Activated CD4-positive, alpha-beta T cell treated with anti-CD3 and anti-CD28 coated beads, Interleukin-2, Interleukin-4, amounts not matched to agents 100 ng/mL and 50 ng/mL, durations not matched to agents 16 hours and 8 hours (primary cell): Measurements from ENCODE around the gene CD93.

Source experiments
- DNase-seq: peaks from one replicate; pipeline ENCODE4 v3.0.0-alpha.2; 2020; ENCODE audit warnings: low spot score

Gene CD93

GRCh38 chr20:23120936-23121750 lies 35.0 kb upstream of the CD93 start:
- DNase-seq: no peak

- DNase-seq: no peak
Observed at GRCh38 chr20:23120261-23120660, 34.1 kb upstream of the CD93 start.

GRCh38 chr20:23119456-23120216 lies 33.5 kb upstream of the CD93 start:
- no peak for DNase-seq

GRCh38 chr20:23118766-23119165 lies 32.6 kb upstream of the CD93 start:
- DNase-seq: no peak

DNA sequence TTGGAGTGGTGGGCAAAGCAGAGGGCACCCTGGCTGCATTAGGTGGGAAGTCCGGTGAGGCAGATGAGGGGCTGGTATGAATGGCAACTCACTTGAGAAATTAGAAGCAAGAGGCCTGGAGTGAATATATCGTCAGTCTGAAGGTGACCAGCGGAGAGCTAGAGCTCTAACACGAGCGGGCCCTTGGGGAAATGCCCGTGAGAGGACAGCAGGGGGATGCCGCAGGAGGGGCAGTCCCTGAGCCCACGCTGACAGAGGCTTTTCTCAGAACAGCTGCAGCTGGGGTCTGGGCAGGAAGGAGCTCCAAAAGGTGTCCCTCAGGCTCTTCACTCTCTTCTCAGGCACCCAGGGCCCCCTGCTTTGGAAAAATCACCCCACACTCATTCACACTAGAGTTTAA lies 32.0 kb upstream of the CD93 start:
- DNase-seq: no peak

DNA sequence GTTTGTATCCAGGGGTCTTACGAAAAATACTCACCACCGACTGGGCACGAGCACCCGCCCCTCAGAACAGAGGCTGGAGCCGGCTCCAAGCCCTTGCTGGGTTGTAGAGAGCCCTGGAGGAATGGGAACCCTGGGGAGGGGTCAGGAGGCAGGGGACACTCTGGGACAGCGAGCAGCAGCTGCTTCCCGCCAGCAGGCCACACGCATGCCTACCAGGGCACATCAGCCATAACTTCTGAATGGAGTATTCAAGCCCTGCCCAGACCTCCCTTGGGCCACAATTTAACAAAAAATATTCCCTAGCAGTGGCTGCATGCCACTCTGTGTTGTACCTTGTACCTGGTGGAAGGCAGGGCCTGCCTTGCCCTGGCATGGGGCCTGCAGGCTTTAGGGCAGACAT lies 31.6 kb upstream of the CD93 start:
- DNase-seq: no peak

- DNase-seq: no peak
Observed at GRCh38 chr20:23116311-23117089, 30.4 kb upstream of the CD93 start.

DNA sequence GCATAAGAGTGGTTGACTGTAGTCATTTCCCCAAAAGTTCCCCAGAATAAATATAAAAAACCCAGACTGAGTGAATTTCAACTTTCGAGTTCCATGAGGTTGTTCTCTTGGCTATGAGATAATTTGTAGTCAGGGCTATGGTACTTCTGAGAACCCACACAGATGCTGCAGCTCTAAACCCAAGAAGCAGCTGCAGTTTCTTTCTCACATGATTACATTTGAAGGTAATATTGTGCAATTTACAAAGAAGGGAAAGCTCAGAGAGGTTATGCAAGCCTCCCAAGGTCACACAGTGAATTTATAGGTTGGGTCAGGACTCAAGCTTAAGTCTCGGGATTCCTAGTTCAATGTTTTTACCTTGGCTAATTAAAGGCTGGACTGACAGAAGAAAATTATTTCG lies 29.7 kb upstream of the CD93 start:
- DNase-seq: peak; percentile 26

GRCh38 chr20:23114448-23115082 lies 28.4 kb upstream of the CD93 start:
- no peak for DNase-seq

GRCh38 chr20:23114018-23114417 lies 27.9 kb upstream of the CD93 start:
- no peak for DNase-seq

GRCh38 chr20:23112595-23112994 lies 26.5 kb upstream of the CD93 start:
- no peak for DNase-seq

DNA sequence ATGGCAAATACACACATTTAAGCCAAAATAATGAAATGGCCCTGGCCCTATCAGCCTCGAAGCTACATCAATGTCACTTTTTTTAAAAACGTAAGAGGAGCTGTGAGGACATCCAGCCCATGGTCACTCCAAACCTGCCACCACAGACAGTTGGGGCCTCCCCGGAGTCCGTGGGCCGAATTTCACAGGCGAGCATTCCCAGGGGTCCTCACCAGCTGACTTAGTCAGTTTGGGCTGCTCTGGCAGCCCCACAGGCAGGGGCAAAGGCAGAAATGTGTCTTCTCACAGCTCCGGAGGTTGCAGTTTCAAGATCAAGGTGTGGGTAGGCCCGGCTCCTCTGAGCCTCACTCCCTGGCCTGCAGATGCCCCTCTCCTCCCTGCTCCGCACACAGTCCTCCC lies 25.8 kb upstream of the CD93 start:
- no peak for DNase-seq

GRCh38 chr20:23111307-23111943 lies 25.3 kb upstream of the CD93 start:
- no peak for DNase-seq

- no peak for DNase-seq
Observed at GRCh38 chr20:23108871-23109270, 22.7 kb upstream of the CD93 start.

GRCh38 chr20:23107466-23107865 lies 21.3 kb upstream of the CD93 start:
- no peak for DNase-seq

DNA sequence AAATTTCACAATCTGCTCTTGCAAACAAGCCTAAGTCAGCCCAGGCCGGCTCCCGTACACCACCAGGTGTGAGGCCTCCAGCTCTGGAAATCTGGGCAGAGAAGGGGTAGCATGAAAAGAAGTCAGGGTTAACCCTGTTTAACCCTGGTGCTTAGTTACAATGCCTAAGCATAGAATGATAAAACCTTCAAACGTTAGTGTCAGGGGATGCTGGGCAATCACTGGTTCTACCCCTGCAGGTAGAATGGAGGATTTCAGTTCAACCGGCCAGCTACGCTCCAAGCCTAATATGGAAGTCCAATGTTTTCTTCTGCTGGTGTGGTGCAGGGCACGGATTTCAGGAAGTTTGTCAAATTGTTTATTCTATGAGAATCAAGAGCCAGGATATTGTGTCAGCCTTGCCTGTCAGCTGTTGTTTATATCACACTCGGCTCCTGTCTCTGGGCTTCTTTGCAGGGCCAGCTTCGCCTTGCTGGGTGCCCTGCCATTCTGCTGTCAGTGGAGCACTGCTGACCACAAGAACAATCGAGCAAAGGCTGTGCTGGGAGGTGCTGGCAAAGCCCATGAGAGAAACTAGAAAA lies 20.2 kb upstream of the CD93 start:
- DNase-seq: no peak

DNA sequence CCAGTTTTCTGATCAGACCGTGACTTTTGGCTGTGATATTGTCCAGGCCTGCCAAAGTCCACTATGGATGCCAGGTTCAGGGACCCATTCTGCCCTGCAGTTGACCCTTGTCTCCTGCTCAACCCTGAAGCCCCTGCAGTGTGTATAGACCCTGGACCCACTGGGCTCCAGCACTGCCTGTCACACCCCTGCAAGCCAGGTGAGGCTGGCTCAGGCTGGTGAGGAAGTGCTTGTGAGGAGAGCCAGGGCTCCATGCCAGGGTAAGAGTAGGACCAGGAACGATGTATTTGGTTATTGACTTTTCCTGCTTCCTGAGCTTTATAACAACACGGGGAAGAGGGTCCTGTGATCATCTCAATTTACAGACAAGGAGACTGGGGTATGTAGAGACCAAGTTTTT lies 19.1 kb upstream of the CD93 start:
- no peak for DNase-seq

DNA sequence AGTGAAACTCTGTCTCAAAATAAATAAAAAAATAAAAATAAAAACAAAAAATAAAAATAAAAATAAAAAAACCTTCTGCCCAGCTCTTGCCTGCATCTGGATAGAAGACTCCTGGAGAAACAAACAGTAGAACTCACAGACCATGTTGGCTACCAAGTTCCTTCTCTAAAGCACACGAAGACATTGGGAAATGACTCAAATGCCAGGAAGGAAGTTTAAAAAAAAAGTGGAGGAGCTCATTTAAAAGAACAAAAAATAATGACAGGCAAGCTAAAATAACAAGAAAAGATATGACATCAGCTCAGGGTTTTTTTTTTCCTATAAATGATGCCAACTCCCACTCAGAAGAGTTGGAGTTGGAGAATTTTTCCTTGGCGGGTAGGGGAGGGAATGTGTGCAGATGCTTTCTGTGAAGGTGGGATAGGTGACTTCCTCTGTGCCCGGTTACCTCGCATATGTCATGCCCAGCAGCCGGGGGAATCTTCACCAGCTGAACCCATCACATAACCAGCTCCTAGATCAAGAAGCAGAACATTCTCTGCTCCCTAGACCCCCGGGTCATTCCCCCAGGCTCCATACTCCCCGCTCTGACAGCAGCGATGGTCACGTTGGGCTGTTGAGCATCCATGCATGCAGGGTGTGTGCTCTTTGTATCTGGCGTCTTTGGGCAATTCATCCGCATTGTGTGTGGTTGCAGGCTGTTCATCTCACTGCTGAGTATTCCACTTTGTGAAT lies 17.3 kb upstream of the CD93 start:
- no peak for DNase-seq

DNA sequence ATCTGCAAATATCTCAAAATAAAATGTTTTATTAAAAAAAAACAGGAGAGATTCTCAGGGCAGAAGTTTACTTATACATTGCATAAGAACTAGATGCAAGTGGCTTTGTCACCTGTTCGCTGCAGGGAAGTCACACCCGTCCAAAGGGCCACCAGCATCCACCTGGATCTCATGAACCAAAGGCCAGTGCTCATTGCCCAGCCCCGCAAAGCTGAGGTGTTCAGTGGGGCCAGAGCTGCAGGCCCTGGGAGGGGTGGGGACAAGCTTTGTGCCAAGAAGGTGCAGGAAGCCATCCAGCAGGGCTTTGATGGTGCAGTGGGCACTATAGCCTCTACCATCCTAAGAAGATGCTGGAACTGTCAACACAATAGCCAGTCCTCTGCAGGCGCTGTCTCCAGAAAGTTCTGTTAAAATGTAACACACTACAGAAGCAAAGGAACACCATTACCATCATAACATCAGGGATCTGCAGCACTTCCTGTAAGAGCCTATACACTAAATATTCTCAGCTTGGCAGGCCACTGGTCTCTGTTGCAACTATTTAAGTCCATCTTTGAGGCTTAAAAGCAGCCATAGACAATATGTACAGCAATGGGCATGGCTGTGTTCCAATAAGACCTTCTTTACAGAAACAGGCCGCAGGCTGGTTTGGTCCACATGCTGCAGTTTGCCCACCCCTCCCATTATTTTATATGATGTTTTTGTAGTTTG lies 15.7 kb upstream of the CD93 start:
- DNase-seq: no peak

DNA sequence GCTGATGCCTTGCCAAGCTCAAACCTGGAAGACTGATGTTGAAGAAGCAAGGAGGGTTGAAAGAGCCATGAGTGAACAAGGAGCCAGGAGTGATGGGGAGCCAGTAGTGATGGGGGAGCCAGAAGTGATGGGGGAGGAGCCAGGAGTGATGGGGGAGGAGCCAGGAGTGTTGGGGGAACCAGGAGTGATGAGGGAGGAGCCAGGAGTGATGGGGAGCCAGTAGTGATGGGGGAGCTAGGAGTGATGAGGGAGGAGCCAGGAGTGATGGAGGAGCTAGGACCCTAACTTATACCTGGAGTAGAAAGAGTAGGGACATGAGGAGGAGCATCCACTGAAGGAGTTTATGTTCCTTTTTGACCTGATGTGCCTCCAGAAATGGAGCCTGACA lies 14.6 kb upstream of the CD93 start:
- no peak for DNase-seq
